Measurements from ENCODE around the gene PSD.

Gene PSD

DNA sequence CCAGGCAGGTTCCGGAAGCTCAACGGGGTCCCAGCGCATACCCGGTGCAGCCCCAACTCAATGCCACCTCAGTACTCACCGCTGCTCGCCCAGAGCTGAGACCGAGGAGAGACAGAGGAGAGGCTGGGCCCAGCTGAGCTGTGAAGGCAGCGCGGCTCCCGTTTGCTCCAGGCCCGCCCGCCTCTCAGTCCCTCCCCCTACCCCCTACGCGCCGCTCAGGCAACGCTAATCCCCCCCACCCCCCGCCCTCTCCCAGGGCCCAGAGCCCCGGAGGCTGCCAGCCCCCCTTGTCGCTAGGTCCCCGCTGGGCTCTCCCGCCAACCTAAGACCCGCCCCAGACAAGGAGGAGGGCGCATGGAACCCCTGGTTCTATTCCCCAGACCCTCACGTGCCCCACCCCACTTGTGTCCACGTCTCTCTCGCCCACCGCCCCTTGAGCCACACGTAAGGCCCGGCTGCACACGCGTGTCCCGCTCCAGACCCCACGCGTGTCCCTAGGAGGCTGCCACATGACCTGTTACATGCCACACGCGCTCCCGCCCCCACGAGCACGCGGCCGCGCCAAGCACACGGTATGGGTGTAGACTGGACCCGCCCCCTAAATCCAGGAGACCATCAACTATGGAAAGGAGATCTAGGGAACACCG, at the start of gene PSD:
Gene PSD, minus strand, starts transcription at position 164 of the 647 bp plus-strand sequence. CDS start 1,747 bp downstream, outside the sequence.
- TF ChIP-seq, protein P1, sequence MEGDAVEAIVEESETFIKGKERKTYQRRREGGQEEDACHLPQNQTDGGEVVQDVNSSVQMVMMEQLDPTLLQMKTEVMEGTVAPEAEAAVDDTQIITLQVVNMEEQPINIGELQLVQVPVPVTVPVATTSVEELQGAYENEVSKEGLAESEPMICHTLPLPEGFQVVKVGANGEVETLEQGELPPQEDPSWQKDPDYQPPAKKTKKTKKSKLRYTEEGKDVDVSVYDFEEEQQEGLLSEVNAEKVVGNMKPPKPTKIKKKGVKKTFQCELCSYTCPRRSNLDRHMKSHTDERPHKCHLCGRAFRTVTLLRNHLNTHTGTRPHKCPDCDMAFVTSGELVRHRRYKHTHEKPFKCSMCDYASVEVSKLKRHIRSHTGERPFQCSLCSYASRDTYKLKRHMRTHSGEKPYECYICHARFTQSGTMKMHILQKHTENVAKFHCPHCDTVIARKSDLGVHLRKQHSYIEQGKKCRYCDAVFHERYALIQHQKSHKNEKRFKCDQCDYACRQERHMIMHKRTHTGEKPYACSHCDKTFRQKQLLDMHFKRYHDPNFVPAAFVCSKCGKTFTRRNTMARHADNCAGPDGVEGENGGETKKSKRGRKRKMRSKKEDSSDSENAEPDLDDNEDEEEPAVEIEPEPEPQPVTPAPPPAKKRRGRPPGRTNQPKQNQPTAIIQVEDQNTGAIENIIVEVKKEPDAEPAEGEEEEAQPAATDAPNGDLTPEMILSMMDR (IDR thresholded peaks at IDR 0.05; ENCODE audit: poor library complexity, severe bottlenecking) = no peak
- H3K9me3 ChIP-seq (ENCODE audit: severe bottlenecking) = no peaks in the 10 kb centered on the region
- peak within 1 kb of the TSS; percentile 54 for H3K4me3 ChIP-seq (ENCODE audit: severe bottlenecking)
- ATAC-seq (ENCODE audit: low read depth) = no peak
- no peak within 1 kb of the TSS for H3K27ac ChIP-seq (ENCODE audit: poor library complexity, severe bottlenecking)
- peaks cover 5% of the 10 kb centered on the region for H3K27me3 ChIP-seq (ENCODE audit: insufficient read depth, poor library complexity, severe bottlenecking)
- DNase-seq (ENCODE audit: low spot score) = no peak
- H3K4me1 ChIP-seq (ENCODE audit: insufficient read depth, poor library complexity, severe bottlenecking) = no peaks in the 10 kb centered on the region
- H3K36me3 ChIP-seq (ENCODE audit: low read depth) = peaks cover 7% of the 10 kb centered on the region

DNA sequence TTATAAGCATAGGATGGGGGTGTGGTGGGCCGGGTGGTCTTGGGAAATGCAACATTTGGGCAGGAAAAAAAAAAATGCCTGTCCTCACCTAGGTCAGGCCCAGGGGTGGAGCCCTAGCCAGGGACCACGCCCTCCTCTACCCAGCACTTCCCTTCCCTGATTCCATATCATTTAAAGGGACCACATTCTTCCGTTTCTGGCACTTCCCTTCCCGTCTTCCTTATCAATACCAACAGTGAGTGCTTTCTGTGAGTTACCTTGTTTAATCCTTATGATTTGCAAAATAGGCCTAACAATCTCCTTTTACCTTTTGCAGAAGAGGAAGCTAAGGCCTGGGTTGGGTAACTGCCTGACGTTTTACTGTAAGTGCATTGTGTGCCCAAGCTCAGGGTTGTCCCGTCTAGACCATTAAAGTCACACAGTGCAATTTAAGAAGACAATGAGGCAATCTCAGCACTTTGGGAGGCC, 49.4 kb upstream of the PSD start:
- ATAC-seq (ENCODE audit: low read depth) = no peak
- no peaks in the 10 kb centered on the region for H3K27me3 ChIP-seq (ENCODE audit: insufficient read depth, poor library complexity, severe bottlenecking)
- H3K36me3 ChIP-seq (ENCODE audit: low read depth) = no peaks in the 10 kb centered on the region
- H3K9me3 ChIP-seq (ENCODE audit: severe bottlenecking) = no peaks in the 10 kb centered on the region
- no peak overlapping the region for H3K27ac ChIP-seq (ENCODE audit: poor library complexity, severe bottlenecking)
- DNase-seq (ENCODE audit: low spot score) = no peak
- H3K4me3 ChIP-seq (ENCODE audit: severe bottlenecking) = no peak overlapping the region
- no peaks in the 10 kb centered on the region for H3K4me1 ChIP-seq (ENCODE audit: insufficient read depth, poor library complexity, severe bottlenecking)
- TF ChIP-seq, protein P1 (IDR thresholded peaks at IDR 0.05; ENCODE audit: poor library complexity, severe bottlenecking) = no peak

DNA sequence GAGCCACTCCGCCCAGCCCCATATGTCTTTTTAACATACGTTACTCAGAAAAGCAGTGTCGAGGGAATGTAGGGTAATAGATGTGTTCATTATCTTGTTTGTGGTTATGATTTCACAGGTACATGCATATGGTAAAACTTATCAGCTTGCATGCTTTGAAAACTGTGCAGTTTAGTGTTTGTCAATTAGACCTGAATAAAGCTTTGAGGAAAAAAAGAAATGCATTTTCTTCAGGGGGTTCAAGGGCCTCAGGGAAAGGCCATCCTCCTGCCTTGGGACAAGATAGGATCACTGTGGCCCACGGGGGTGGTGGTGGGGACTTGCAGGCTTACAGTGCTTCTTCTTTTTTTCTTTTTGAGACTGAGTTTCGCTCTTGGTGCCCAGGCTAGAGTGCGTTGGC, 48.7 kb upstream of the PSD start:
- H3K27ac ChIP-seq (ENCODE audit: poor library complexity, severe bottlenecking) = no peak overlapping the region
- ATAC-seq (ENCODE audit: low read depth) (no peak), DNase-seq (ENCODE audit: low spot score) (no peak)
- H3K36me3 ChIP-seq (ENCODE audit: low read depth) = no peaks in the 10 kb centered on the region
- TF ChIP-seq, protein P1 (IDR thresholded peaks at IDR 0.05; ENCODE audit: poor library complexity, severe bottlenecking) = no peak
- H3K4me3 ChIP-seq (ENCODE audit: severe bottlenecking) = no peak overlapping the region
- H3K9me3 ChIP-seq (ENCODE audit: severe bottlenecking) = no peaks in the 10 kb centered on the region
- H3K4me1 ChIP-seq (ENCODE audit: insufficient read depth, poor library complexity, severe bottlenecking) = no peaks in the 10 kb centered on the region
- H3K27me3 ChIP-seq (ENCODE audit: insufficient read depth, poor library complexity, severe bottlenecking) = no peaks in the 10 kb centered on the region

DNA sequence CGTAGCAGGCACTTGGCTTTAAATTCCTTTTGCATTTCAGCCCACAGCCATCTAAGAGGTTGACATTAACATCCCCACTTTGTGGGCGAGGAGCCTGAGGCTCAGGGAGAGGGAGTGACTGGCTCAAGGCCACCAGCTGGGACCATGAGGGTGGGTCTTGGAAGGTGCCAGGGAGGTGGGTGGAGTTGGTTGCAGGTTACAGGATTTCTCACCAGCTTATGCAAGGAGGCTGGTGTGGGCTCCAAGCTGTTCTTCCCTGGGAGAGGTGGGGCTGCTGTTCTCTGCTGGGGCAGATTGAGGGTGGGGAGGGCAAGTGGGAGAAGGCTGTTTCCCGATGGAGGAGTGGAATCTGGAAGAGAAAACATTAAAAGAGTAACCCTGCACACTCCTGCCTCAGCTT, 46.9 kb upstream of the PSD start:
- no peaks in the 10 kb centered on the region for H3K36me3 ChIP-seq (ENCODE audit: low read depth)
- no peaks in the 10 kb centered on the region for H3K9me3 ChIP-seq (ENCODE audit: severe bottlenecking)
- no peaks in the 10 kb centered on the region for H3K27me3 ChIP-seq (ENCODE audit: insufficient read depth, poor library complexity, severe bottlenecking)
- H3K4me3 ChIP-seq (ENCODE audit: severe bottlenecking) = no peak overlapping the region
- ATAC-seq (ENCODE audit: low read depth) = no peak
- peaks cover 3% of the 10 kb centered on the region for H3K4me1 ChIP-seq (ENCODE audit: insufficient read depth, poor library complexity, severe bottlenecking)
- DNase-seq (ENCODE audit: low spot score) = no peak
- H3K27ac ChIP-seq (ENCODE audit: poor library complexity, severe bottlenecking) = no peak overlapping the region
- TF ChIP-seq, protein P1 (IDR thresholded peaks at IDR 0.05; ENCODE audit: poor library complexity, severe bottlenecking) = no peak

DNA sequence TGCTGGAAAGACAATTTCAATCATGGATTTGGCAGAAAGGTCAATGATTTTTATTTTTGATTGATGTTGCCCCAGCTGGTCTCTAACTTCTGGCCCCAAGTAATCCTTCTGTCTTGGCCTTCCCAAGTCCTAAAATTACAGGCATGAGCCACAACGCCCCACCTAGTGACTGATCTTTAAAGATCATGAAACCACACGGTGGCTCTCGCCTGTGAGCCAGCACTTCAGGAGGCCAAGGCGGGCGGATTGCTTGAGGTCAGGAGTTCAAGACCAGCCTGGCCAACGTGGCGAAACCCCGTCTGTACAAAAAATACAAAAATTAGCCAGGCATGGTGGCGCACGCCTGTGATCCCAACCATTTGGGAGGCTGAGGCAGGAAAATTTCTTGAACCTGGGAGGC, 45.4 kb upstream of the PSD start:
- no peak for DNase-seq (ENCODE audit: low spot score)
- no peaks in the 10 kb centered on the region for H3K36me3 ChIP-seq (ENCODE audit: low read depth)
- peaks cover 3% of the 10 kb centered on the region for H3K4me1 ChIP-seq (ENCODE audit: insufficient read depth, poor library complexity, severe bottlenecking)
- H3K27me3 ChIP-seq (ENCODE audit: insufficient read depth, poor library complexity, severe bottlenecking) = no peaks in the 10 kb centered on the region
- H3K27ac ChIP-seq (ENCODE audit: poor library complexity, severe bottlenecking) = no peak overlapping the region
- no peaks in the 10 kb centered on the region for H3K9me3 ChIP-seq (ENCODE audit: severe bottlenecking)
- no peak overlapping the region for H3K4me3 ChIP-seq (ENCODE audit: severe bottlenecking)
- TF ChIP-seq, protein P1 (IDR thresholded peaks at IDR 0.05; ENCODE audit: poor library complexity, severe bottlenecking) = no peak
- ATAC-seq (ENCODE audit: low read depth) = no peak

All from RWPE2 (cell line).